GM19023 (cell line): ENCODE results near the gene CASP7.
"Not testable (repeated sequence)": the region's sequence is repeated elsewhere in the genome, so short reads cannot be mapped to it uniquely, and the experiment has no call there.

Experiments
- ATAC-seq: cut with Tn5 transposase; IDR thresholded peaks from one replicate; pipeline ENCODE4 v1.9.1; 2021; ENCODE audit warnings: mild to moderate bottlenecking, moderate library complexity; ENCODE audit not compliant: unreplicated experiment

The CASP7 gene

GRCh38 chr10:113679463-113680189 is at the start of gene CASP7:
Gene CASP7 (plus strand): TSS chr10:113679912. CDS start chr10:113697494, 17,582 bp downstream.
- peak; percentile 70 for ATAC-seq

DNA sequence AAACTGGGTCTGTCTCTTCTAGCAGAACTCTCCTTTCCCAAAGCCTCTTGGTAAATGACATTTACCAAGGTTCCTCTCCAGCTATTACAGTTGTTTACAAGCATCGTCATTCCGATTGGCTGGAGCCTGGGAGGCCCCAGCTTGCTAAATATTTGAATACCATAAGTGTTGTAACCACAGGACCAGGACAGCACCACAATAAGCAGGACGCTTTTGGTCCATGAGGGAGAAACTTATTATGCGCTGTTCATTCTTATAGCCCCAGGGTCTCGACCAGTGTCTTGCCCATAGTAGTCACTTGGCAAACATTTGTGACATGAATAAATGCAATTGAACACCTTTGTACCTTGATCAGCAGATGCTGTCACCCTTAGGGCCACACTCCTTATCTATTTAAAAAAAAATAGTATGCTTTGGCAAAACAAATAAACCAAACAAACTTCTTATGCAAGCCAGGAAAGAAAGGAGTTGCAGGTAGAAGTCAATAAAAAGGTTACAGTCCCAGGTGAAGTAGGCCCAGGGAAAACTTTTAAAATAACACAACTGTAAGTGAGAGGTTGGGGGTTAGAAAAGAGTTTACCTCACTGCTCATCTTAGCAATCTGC is 48.7 kb upstream of the CASP7 start:
- ATAC-seq = no peak

GRCh38 chr10:113631684-113632367 is 47.9 kb upstream of the CASP7 start:
- no peak for ATAC-seq

- no peak for ATAC-seq
These were observed 39.7 kb upstream of the CASP7 start for GRCh38 chr10:113639966-113640365.

- ATAC-seq = no peak
These were observed 38.0 kb upstream of the CASP7 start for GRCh38 chr10:113641702-113642101.

DNA sequence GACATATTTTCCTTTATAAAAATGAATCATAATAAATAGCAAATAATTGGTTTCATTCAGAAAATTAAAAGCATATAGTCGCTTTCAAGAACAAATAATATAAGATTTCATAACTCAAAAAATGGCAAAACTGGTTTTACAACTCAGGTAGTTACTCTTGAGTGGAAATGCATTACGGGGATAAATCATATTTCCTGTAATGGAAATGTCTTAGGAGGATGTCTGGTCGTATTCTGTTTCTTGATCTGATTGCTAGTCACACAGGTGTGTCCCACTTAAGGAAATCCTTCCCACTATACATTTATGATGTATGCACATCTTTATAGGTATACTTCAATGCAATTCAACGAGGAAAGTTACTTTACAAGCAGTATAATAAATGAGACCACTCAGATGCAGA is 36.5 kb upstream of the CASP7 start:
- no peak for ATAC-seq

- ATAC-seq = no peak
These were observed 35.3 kb upstream of the CASP7 start for GRCh38 chr10:113644185-113645120.

GRCh38 chr10:113646336-113647201 is 33.1 kb upstream of the CASP7 start:
- no peak for ATAC-seq

DNA sequence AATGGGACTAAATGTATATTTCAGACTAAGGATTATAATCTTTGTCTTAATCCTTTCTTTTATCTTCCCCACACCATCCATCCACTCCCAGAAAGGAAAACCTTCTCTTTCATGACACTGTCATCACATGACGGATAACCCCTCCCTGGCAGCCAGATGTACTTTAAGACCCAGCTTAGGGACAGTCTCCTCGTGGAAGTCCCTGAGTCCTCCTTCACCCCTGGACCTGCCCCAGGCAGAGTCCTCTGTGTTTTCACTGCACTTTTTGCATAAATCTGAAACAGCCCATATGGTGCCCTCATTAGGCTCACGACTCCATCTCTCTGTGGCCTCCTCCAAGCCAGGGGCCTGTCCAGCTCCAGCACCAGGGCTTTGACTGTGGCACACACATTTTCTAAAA is 31.9 kb upstream of the CASP7 start:
- ATAC-seq = no peak

DNA sequence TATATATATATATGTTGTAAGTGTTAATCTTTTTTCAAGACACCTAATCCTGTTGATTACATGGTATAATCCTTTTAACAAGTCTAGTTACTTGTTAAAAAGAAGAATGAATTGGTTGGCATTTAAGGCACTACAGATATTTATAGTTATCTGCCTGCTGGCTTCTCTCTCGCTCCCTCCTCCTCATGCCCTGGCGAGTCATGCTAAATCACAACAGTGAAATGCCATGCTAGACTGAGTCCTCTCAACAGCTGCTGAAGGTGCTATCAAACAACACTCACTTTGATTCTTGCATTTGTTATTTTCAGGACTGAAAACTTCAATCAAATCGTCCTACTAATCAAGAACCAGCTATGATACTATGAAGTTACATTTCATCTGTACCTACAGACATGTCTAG is 31.2 kb upstream of the CASP7 start:
- no peak for ATAC-seq

GRCh38 chr10:113650172-113650571 is 29.5 kb upstream of the CASP7 start:
- no peak for ATAC-seq

DNA sequence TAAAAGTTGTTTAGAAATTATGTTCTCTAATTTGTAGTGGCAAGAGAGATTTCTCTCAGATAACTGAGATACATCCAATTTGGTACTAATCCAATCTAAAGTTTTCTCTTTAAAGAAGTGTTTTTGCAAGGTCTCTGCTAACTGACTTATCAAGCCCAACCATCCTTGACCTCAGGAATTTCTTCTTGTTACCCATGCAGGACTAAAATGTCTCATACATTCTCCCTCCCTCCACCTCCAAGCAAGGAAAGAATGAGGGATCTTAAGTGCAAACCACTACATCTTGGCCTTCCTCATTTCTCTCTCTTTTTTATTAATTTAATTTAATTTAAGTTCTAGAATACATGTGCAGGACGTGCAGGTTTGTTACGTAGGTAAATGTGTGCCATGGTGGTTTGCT is 28.7 kb upstream of the CASP7 start:
- no peak for ATAC-seq

DNA sequence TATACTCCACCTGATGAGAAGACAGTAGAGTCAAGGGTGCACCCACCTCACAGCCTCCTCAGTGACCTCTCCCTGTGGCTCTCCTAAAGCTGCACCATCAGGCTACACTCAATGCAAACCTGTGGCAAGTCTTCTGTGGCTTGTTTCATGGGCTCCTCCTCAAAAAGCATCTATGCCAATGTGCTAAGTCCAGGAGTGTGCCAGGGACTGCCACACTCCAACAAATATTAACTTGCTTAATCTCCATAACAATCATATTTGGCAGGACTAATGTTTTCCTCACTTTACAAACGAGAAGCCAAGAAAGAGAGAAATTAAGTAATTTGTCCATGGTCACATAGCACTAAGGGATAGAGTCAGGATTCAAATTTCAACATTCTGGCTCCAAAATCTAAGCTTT is 27.8 kb upstream of the CASP7 start:
- ATAC-seq = no peak

- ATAC-seq = not testable (repeated sequence)
These were observed 27.3 kb upstream of the CASP7 start for GRCh38 chr10:113652456-113652855.

GRCh38 chr10:113656896-113657295 is 22.8 kb upstream of the CASP7 start:
- ATAC-seq = no peak

DNA sequence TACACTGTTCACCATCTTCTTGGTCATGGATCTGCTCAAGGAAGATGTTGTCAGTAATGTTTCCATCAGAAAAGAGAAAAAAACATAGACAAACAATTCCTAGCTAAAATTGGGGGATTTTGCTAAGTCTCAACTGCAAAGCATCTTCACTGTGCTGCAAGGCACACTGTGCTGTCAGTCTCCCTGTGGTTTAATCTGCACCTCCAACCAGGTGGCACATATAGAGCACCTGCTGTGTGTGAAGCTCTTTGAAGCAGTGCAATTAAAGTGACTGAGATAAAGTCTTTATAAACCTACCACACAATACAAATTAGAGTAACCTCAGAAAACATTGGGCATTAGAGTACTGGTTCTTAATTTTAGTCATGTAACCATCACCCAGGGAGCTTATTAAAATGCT is 22.2 kb upstream of the CASP7 start:
- no peak for ATAC-seq

DNA sequence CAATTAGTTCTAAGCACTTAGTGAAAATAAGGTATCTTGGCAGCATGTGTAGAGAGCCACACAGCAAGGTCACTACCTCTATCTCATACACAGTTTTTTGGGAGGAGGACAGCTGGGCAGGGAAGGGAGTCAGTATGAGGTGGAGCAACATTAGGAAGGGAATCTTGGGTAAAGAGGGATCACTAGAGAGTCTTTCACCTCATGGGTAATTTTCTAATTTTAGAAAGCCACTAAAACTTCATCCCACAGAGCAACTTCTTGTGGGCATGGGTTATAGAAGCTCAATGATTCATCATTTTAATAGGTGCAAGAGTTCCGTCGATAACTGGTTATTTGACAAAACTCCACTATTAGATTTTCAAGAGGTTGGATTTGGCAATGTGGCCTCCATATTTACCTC is 18.4 kb upstream of the CASP7 start:
- ATAC-seq = no peak

DNA sequence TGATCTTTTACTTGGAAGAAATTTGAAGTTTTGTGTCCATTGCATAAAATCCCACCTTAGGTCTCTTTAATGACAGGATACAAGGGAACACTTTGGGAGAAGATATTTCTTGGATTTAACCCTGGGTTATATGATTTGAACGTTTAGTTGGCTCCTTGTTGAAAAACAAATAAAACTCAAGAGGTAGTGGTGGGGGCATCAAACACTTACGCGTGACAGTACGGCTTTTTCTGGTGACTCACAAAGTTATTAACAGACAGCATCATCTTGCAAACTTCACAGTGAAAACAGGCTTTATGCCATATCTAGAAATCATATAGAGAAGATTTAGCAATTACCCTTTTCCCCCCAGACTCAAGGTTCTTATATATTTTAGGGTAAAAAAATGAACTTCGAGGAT is 16.6 kb upstream of the CASP7 start:
- ATAC-seq = no peak

DNA sequence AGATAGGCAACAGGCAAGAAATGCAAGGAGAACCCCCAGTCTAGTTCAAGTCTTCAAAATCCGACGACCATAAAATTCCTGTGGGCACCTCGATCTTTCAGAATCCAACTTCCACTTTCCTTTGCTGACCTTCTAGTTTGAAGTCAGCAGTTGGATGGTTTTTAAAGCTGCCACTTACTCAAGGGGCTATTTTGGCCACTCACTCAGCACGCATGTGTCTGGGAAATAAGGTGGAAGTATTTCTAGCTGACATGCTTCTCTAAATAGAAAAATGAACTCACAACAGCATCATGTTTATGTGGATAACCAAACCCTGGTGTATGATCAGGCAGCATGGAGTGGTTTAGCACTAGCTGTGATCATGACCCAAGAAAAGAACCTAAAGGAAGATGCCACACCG is 15.8 kb upstream of the CASP7 start, which contains the start of gene NRAP:
TSS of gene NRAP (minus strand) at position 134 of the 400 bp plus-strand sequence. CDS start 159 bp downstream, outside the sequence.
- ATAC-seq = no peak

DNA sequence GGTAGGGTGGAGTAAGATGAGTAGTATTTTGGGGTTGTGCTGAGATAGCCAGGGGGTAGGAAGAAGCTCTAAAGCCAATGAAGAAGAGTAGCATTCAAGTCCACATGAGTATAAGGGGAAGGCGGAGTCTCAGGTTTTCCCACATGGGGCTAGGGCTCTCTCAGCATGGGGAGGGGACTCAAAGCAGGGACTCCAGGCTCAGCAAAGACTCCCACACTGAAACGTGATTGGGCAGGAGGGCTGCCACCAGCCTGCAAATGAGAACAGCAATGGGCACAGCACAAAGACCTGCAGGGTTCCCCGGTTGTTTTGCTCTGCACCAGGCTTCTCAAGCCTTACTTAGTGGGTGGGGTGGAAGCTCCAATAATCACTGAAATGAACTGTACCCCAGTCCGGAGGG is 14.4 kb upstream of the CASP7 start:
- no peak for ATAC-seq
